HL-60 (cell line): ENCODE data around the gene VAT1L.

Source experiments
- CTCF ChIP-seq: IDR thresholded peaks from one replicate; pipeline ENCODE4 v1.5.1; 2011; ENCODE audit warnings: low read length, control low read depth, inconsistent platforms; ENCODE audit not compliant: insufficient read depth
- POLR2AphosphoS5 ChIP-seq: IDR thresholded peaks from 2 replicates; pipeline ENCODE4 v1.6.1; 2012; ENCODE audit warnings: low read depth
- REST ChIP-seq: IDR thresholded peaks from 2 replicates; pipeline ENCODE4 v1.6.1; 2012; ENCODE audit warnings: low read depth; ENCODE audit not compliant: insufficient replicate concordance

- TF ChIP-seq CTCF (no peak), POLR2AphosphoS5 (no peak), REST (no peak)
Measured at GRCh38 chr16:77758046-77758445, 30.3 kb upstream of the VAT1L start.
